Measurements from ENCODE around the gene BTNL9.

DNA sequence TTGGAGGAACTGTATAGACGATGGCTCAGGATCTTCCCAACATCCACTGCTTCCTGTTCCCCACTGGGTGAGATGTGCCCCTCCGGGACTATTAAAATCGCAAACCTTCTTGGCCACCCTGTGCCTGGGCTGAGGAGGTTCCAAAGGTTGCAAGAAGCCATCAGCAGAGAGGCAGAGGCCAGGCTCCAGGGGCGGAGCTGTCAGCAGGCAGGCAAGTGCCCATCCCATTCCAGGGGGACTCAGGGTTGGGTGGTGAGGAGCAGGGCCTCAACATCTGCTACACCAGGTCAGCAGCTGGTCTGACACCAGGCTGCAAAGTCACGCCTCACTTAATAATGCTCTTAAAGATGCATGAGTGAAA is 49.2 kb upstream of the BTNL9 start:
- TF ChIP-seq CTCF (IDR thresholded peaks at IDR 0.05; ENCODE audit: insufficient read depth, low read length) (no peak), GABPA (IDR thresholded peaks at IDR 0.05; ENCODE audit: low read depth) (no peak), POLR2AphosphoS5 (IDR thresholded peaks at IDR 0.05; ENCODE audit: low read depth) (no peak), REST (IDR thresholded peaks at IDR 0.05; ENCODE audit: insufficient replicate concordance, low read depth) (no peak), SPI1 (IDR thresholded peaks at IDR 0.05; ENCODE audit: borderline replicate concordance, low read depth) (no peak)

All from HL-60 (cell line).